Measurements from ENCODE around the gene GOSR1. TPM values are rescaled to one million over a fixed set of nuclear protein-coding genes. Genes with fewer than 3 reads are reported as not detected.
"Not testable (repeated sequence)": the region's sequence is repeated elsewhere in the genome, so short reads cannot be mapped to it uniquely, and the experiment has no call there.

The GOSR1 gene
- polyA plus RNA-seq, 1 of the 3 experiments (the other 2 are of a cell fraction) = 13.7 TPM

DNA sequence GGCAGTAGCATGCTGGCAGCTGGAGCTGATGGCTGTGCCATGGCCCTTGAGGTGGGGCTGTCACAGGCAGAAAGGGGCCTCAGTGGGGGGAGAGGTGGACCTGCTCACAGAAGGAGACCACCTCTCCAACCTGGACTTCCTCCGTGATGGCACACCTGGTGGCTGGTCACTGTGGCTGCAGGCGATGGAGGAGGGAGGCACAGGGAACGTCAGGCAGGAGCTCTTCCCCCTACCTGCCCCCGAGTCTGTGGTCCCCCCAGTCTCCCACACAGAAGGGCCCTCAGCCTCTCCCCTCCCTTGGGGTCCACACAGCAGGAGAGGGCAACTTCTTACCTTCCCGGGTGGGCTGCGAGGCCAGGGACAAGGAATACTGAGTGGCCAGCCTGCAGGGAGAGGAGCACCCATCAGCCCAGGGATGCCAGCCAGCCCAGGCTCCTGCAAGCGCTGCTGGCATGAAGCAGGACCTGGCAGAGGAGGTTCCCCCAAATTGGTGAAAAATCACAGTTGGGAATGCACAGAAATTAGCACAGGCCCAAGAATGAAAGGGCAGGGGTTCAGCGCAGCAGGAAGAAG, 96.5 kb downstream of the GOSR1 start:
- no peak overlapping the region for H3K9ac ChIP-seq
- H3K4me1 ChIP-seq (ENCODE audit: control insufficient read depth in 1 of 2, insufficient read depth in 2 of 2, low read depth in 1 of 2, low read length in 1 of 2) = peaks cover 0 to 4% of the 10 kb centered on the region in 2 experiments; a peak in 1 of 4 replicates
- H2AFZ ChIP-seq (ENCODE audit: low read depth) = no peak overlapping the region
- no peaks in the 10 kb centered on the region for H3F3A ChIP-seq (replicated peaks; ENCODE audit: insufficient read depth)
- H3K9me2 ChIP-seq = no peaks in the 10 kb centered on the region
- H3K36me3 ChIP-seq (replicated peaks in 1 of 2; ENCODE audit: control insufficient read depth in 1 of 2, insufficient read depth in 2 of 2, low read length in 1 of 2) = no peaks in the 10 kb centered on the region
- H3K9me3 ChIP-seq = no peaks in the 10 kb centered on the region
- CTCF ChIA-PET = no interaction called here
- TF ChIP-seq, protein P1, sequence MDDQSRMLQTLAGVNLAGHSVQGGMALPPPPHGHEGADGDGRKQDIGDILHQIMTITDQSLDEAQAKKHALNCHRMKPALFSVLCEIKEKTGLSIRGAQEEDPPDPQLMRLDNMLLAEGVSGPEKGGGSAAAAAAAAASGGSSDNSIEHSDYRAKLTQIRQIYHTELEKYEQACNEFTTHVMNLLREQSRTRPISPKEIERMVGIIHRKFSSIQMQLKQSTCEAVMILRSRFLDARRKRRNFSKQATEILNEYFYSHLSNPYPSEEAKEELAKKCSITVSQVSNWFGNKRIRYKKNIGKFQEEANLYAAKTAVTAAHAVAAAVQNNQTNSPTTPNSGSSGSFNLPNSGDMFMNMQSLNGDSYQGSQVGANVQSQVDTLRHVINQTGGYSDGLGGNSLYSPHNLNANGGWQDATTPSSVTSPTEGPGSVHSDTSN (IDR thresholded peaks at IDR 0.05) = no peak
- no peak for TF ChIP-seq GATA2 (CRISPR knock-in tag; IDR thresholded peaks at IDR 0.05)
- TF ChIP-seq FOSL2 (IDR thresholded peaks at IDR 0.05; ENCODE audit: borderline replicate concordance, low read depth) = no peak
- TF ChIP-seq ZBTB33 (IDR thresholded peaks at IDR 0.05; ENCODE audit: borderline replicate concordance, low read depth) = no peak
- TF ChIP-seq EZH2phosphoT487 (IDR thresholded peaks at IDR 0.05; ENCODE audit: borderline replicate concordance, low read depth) = no peak
- TF ChIP-seq TCF12 (IDR thresholded peaks at IDR 0.05) = no peak
- TF ChIP-seq GABPA (IDR thresholded peaks at IDR 0.05; ENCODE audit: low read depth) = no peak
- TF ChIP-seq, protein P2, sequence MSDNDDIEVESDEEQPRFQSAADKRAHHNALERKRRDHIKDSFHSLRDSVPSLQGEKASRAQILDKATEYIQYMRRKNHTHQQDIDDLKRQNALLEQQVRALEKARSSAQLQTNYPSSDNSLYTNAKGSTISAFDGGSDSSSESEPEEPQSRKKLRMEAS (IDR thresholded peaks at IDR 0.05; ENCODE audit: low read depth) = no peak
- no peak for TF ChIP-seq TEAD4 (IDR thresholded peaks at IDR 0.05; ENCODE audit: borderline replicate concordance, insufficient read depth)
- no peak for TF ChIP-seq YY1 (IDR thresholded peaks at IDR 0.05; ENCODE audit: low read depth)
- no peak for TF ChIP-seq MXI1 (IDR thresholded peaks at IDR 0.05; ENCODE audit: low read depth, low read length)
- no peak for TF ChIP-seq ELF1 (IDR thresholded peaks at IDR 0.05)
- 73% methylated on average over 5 of the region's 8 CpGs for WGBS (ENCODE audit: low lambda C conversion rate)
- no peaks in the 10 kb centered on the region for H3K79me2 ChIP-seq (ENCODE audit: insufficient read depth)
- no peak overlapping the region for H3K27ac ChIP-seq (ENCODE audit: low read depth in 2 of 2, low read length in 1 of 2)
- POLR2A ChIA-PET = no interaction called here
- no peak overlapping the region for H3K4me3 ChIP-seq (ENCODE audit: low read depth in 2 of 2, low read length in 1 of 2)
- H3K4me2 ChIP-seq = no peak overlapping the region
- DNase-seq = no peak
- no peaks in the 10 kb centered on the region for H3K27me3 ChIP-seq (ENCODE audit: insufficient read depth)
- H4K20me1 ChIP-seq (ENCODE audit: insufficient read depth) = no peaks in the 10 kb centered on the region

GRCh38 chr17:30574309-30574708, 97.1 kb downstream of the GOSR1 start:
- H3K9ac ChIP-seq; H4K20me1 ChIP-seq (ENCODE audit: insufficient read depth); H3K27ac ChIP-seq (ENCODE audit: low read depth in 2 of 2, low read length in 1 of 2); H3K4me3 ChIP-seq (ENCODE audit: low read depth in 2 of 2, low read length in 1 of 2); H2AFZ ChIP-seq (ENCODE audit: low read depth); POLR2A ChIA-PET; H3K4me1 ChIP-seq (ENCODE audit: control insufficient read depth in 1 of 2, insufficient read depth in 2 of 2, low read depth in 1 of 2, low read length in 1 of 2); H3K4me2 ChIP-seq; H3K9me2 ChIP-seq; H3K9me3 ChIP-seq; H3F3A ChIP-seq (replicated peaks; ENCODE audit: insufficient read depth); H3K27me3 ChIP-seq (ENCODE audit: insufficient read depth); H3K79me2 ChIP-seq (ENCODE audit: insufficient read depth); H3K36me3 ChIP-seq (replicated peaks in 1 of 2; ENCODE audit: control insufficient read depth in 1 of 2, insufficient read depth in 2 of 2, low read length in 1 of 2); DNase-seq; CTCF ChIA-PET: not testable (repeated sequence)
- 66% methylated on average over 9 of the region's 9 CpGs for WGBS (ENCODE audit: low lambda C conversion rate)

- H3K27ac ChIP-seq (ENCODE audit: low read depth in 2 of 2, low read length in 1 of 2); H3K4me1 ChIP-seq (ENCODE audit: control insufficient read depth in 1 of 2, insufficient read depth in 2 of 2, low read depth in 1 of 2, low read length in 1 of 2); H2AFZ ChIP-seq (ENCODE audit: low read depth); H3K4me2 ChIP-seq; H3F3A ChIP-seq (replicated peaks; ENCODE audit: insufficient read depth); H3K36me3 ChIP-seq (replicated peaks in 1 of 2; ENCODE audit: control insufficient read depth in 1 of 2, insufficient read depth in 2 of 2, low read length in 1 of 2); H4K20me1 ChIP-seq (ENCODE audit: insufficient read depth); DNase-seq; H3K9ac ChIP-seq; H3K27me3 ChIP-seq (ENCODE audit: insufficient read depth); H3K79me2 ChIP-seq (ENCODE audit: insufficient read depth); CTCF ChIA-PET; H3K9me2 ChIP-seq; POLR2A ChIA-PET; H3K4me3 ChIP-seq (ENCODE audit: low read depth in 2 of 2, low read length in 1 of 2); H3K9me3 ChIP-seq: not testable (repeated sequence)
- WGBS (ENCODE audit: low lambda C conversion rate) = 90% methylated on average over 9 of the region's 10 CpGs
These were observed 97.6 kb downstream of the GOSR1 start for GRCh38 chr17:30574806-30575205.

- H3K27ac ChIP-seq (ENCODE audit: low read depth in 2 of 2, low read length in 1 of 2); H3K9me2 ChIP-seq; H3K4me1 ChIP-seq (ENCODE audit: control insufficient read depth in 1 of 2, insufficient read depth in 2 of 2, low read depth in 1 of 2, low read length in 1 of 2); H3K36me3 ChIP-seq (replicated peaks in 1 of 2; ENCODE audit: control insufficient read depth in 1 of 2, insufficient read depth in 2 of 2, low read length in 1 of 2); DNase-seq; H3K4me2 ChIP-seq; H2AFZ ChIP-seq (ENCODE audit: low read depth); H3K4me3 ChIP-seq (ENCODE audit: low read depth in 2 of 2, low read length in 1 of 2); H3K27me3 ChIP-seq (ENCODE audit: insufficient read depth); H3K9me3 ChIP-seq; H3F3A ChIP-seq (replicated peaks; ENCODE audit: insufficient read depth); H4K20me1 ChIP-seq (ENCODE audit: insufficient read depth); H3K79me2 ChIP-seq (ENCODE audit: insufficient read depth); H3K9ac ChIP-seq; CTCF ChIA-PET; POLR2A ChIA-PET: not testable (repeated sequence)
- WGBS (ENCODE audit: low lambda C conversion rate) = 78% methylated on average over 9 of the region's 17 CpGs
These were observed 98.6 kb downstream of the GOSR1 start for GRCh38 chr17:30575648-30576325.
